Measurements from ENCODE around the gene BCL6B. TPM values are rescaled to one million over a fixed set of nuclear protein-coding genes. Genes with fewer than 3 reads are reported as not detected.

Gene BCL6B
- total RNA-seq, 4 donors from 2014 or later: 9.7 to 32.8 (median 22.7) TPM

DNA sequence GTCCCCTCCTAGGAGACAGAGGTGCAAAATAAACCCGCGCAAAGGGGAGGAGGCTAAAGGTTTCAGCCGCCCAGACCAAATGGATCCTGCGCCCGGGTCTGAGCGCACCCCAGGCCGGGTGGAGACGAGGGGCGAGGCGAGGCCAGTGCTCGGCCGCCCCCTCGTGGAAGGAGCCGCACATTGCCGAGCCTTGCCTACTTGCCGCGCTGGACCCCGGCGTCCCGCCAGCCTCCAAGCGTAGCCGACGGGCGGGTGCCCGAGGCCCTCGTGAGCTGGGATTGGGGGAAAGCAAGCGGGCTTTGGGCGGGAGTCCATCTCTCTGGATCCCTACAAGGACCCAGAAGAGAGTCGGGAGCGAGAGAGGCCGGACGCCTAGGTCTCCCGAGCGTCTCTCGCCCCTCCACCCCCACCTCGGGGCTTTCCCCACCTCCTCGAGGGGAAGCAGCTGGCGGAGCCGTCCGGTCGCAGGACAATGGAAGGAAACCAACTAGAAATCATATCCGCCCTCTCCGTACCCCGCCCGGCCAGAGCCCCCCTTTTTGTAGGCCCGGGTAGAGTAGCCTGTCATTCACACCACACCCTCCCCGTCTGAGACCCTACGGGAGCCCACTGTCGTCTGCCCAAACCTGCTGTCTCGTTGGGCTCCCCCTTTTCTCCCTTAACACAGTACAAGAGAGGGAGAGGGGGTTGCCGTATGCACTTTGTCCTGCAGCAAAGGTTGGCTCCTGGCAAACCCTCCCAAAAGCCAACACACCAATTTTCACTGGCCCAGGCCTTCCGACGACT lies 664 bp upstream of the BCL6B start:
- intact Hi-C loops (cut with DNase I; ENCODE audit: low total_unique reads): no loop called here
- Histone ChIP-seq H3K4me1 (peaks cover 4 to 6% of the 10 kb centered on the region in 2 donors), H3K4me3 (peak overlapping the region; percentile 8 to 10), H3K27ac (peak overlapping the region; percentile 73 to 96), H3K36me3 (no peaks in the 10 kb centered on the region), H3K27me3 (peaks cover 0 to 15% of the 10 kb centered on the region in 2 donors), H3K9me3 (no peaks in the 10 kb centered on the region)
- TF ChIP-seq, protein P1, sequence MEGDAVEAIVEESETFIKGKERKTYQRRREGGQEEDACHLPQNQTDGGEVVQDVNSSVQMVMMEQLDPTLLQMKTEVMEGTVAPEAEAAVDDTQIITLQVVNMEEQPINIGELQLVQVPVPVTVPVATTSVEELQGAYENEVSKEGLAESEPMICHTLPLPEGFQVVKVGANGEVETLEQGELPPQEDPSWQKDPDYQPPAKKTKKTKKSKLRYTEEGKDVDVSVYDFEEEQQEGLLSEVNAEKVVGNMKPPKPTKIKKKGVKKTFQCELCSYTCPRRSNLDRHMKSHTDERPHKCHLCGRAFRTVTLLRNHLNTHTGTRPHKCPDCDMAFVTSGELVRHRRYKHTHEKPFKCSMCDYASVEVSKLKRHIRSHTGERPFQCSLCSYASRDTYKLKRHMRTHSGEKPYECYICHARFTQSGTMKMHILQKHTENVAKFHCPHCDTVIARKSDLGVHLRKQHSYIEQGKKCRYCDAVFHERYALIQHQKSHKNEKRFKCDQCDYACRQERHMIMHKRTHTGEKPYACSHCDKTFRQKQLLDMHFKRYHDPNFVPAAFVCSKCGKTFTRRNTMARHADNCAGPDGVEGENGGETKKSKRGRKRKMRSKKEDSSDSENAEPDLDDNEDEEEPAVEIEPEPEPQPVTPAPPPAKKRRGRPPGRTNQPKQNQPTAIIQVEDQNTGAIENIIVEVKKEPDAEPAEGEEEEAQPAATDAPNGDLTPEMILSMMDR (IDR thresholded peaks at IDR 0.05): peak; percentile 92 to 96 (median 94)
- peak in 1 of 2 donors; percentile 28 for TF ChIP-seq POLR2A (IDR thresholded peaks at IDR 0.05)
- DNase-seq: peak; percentile 75 to 79

DNA sequence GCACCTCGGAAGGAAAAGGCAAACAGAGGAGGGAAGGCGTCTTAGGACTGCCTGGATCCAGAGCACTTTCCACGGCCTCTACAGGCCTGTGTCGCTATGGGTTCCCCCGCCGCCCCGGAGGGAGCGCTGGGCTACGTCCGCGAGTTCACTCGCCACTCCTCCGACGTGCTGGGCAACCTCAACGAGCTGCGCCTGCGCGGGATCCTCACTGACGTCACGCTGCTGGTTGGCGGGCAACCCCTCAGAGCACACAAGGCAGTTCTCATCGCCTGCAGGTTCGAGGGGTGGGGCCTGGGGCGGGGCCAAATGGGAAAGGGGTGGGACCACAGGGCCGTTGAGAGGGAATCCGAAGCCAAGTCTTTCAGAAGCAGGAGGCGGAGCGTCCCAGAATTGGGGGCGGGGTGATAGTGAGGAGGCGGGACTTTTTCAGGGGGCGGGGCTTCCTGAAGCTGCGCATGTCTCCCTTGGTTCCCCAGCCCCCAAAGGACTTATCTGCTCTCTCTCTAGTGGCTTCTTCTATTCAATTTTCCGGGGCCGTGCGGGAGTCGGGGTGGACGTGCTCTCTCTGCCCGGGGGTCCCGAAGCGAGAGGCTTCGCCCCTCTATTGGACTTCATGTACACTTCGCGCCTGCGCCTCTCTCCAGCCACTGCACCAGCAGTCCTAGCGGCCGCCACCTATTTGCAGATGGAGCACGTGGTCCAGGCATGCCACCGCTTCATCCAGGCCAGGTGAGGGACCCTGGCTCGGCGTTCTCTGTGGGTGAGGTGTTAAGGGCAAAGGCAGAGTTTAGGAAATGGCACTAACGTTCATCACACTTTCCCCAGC lies 939 bp downstream of the BCL6B start:
- DNase-seq: peak; percentile 85 to 89
- Histone ChIP-seq H3K36me3 (no peaks in the 10 kb centered on the region), H3K27me3 (peaks cover 0 to 15% of the 10 kb centered on the region in 2 donors), H3K4me3 (peak overlapping the region in 1 of 2 donors; percentile 4), H3K27ac (peak overlapping the region; percentile 73 to 80), H3K9me3 (no peaks in the 10 kb centered on the region), H3K4me1 (peaks cover 0 to 6% of the 10 kb centered on the region in 2 donors)
- intact Hi-C loops (cut with DNase I; ENCODE audit: low total_unique reads): no loop called here
- TF ChIP-seq, protein P1 (IDR thresholded peaks at IDR 0.05): no peak
- peak; percentile 78 to 79 for TF ChIP-seq POLR2A (IDR thresholded peaks at IDR 0.05)

DNA sequence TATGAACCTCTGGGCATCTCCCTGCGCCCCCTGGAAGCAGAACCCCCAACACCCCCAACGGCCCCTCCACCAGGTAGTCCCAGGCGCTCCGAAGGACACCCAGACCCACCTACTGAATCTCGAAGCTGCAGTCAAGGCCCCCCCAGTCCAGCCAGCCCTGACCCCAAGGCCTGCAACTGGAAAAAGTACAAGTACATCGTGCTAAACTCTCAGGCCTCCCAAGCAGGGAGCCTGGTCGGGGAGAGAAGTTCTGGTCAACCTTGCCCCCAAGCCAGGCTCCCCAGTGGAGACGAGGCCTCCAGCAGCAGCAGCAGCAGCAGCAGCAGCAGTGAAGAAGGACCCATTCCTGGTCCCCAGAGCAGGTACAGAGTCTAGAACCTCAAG lies 1.5 kb downstream of the BCL6B start:
- H3K27me3 ChIP-seq: peaks cover 0 to 15% of the 10 kb centered on the region in 2 donors
- intact Hi-C loops (cut with DNase I; ENCODE audit: low total_unique reads): no loop called here
- peak overlapping the region in 1 of 2 donors; percentile 29 for H3K27ac ChIP-seq
- no peak for DNase-seq
- H3K4me1 ChIP-seq: peaks cover 0 to 6% of the 10 kb centered on the region in 2 donors
- TF ChIP-seq POLR2A (IDR thresholded peaks at IDR 0.05): no peak
- TF ChIP-seq, protein P1 (IDR thresholded peaks at IDR 0.05): no peak
- no peak overlapping the region for H3K4me3 ChIP-seq
- no peaks in the 10 kb centered on the region for H3K36me3 ChIP-seq
- H3K9me3 ChIP-seq: no peaks in the 10 kb centered on the region

DNA sequence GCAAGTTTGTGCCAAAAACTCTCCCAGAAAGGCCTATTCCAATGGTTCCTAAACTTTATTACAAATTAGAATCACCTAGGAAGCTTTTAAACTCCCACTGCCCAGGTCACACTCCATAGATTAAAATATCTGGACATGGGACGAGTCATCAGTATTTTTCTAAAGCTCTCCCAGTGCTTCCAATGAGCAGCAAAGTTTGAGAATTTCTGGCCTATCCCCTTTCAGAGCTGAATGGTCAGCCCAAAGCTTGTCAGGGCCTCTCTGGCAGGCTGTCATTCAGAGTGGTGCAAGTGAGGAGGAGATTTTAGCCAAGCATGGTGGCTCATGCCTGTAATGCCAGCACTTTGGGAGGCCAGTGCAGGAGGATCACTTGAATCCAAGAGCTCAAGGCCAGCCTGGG lies 2.4 kb downstream of the BCL6B start:
- no peak overlapping the region for H3K27ac ChIP-seq
- TF ChIP-seq, protein P1 (IDR thresholded peaks at IDR 0.05): no peak
- no peak for TF ChIP-seq POLR2A (IDR thresholded peaks at IDR 0.05)
- intact Hi-C loops (cut with DNase I; ENCODE audit: low total_unique reads): no loop called here
- H3K4me1 ChIP-seq: peaks cover 0 to 6% of the 10 kb centered on the region in 2 donors
- DNase-seq: no peak
- no peaks in the 10 kb centered on the region for H3K36me3 ChIP-seq
- no peaks in the 10 kb centered on the region for H3K9me3 ChIP-seq
- H3K4me3 ChIP-seq: no peak overlapping the region
- peaks cover 0 to 15% of the 10 kb centered on the region in 2 donors for H3K27me3 ChIP-seq

Data from uterus (tissue), 4 donors.